ENCODE results near the gene ANTXR2.

ANTXR2 gene

DNA sequence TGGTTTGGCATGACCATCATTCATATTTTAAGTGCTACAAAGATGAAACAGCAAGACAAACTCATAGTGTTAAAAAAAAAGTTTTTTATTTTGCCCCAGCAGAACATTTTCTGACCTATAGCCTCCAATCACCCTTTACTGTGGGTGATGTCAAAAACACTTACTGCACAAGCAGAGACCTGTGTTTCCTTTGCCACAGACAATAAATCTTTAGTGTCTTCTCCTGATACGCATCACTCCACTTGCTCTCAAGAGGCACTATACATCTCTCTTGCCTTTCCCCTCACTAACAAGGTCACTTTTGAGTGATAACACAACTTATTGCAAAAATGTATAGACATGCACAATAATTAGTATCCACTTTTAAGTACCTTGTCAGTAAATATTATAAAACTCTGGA is 125.6 kb downstream of the ANTXR2 start:
- Histone ChIP-seq H3K9me2 (replicated peaks; ENCODE audit: insufficient read depth, low read length) (no peaks in the 10 kb centered on the region), H3K9ac (ENCODE audit: low read length) (no peak overlapping the region), H3F3A (ENCODE audit: insufficient read depth, low read length) (no peaks in the 10 kb centered on the region), H3K9me3 (replicated peaks; ENCODE audit: insufficient read depth, low read length) (no peaks in the 10 kb centered on the region), H3K79me2 (ENCODE audit: low read length) (no peaks in the 10 kb centered on the region), H3K4me1 (ENCODE audit: low read length) (no peaks in the 10 kb centered on the region), H4K20me1 (ENCODE audit: insufficient read depth, low read length) (no peaks in the 10 kb centered on the region), H2AFZ (ENCODE audit: low read length) (no peak overlapping the region), H3K36me3 (replicated peaks; ENCODE audit: insufficient read depth, low read length) (no peaks in the 10 kb centered on the region), H3K4me2 (ENCODE audit: low read depth, low read length) (no peak overlapping the region), H3K4me3 (ENCODE audit: low read length) (no peak overlapping the region), H3K27me3 (replicated peaks; ENCODE audit: insufficient read depth, low read length) (no peaks in the 10 kb centered on the region), H3K27ac (ENCODE audit: low read length) (no peak overlapping the region)
- TF ChIP-seq, protein P1, sequence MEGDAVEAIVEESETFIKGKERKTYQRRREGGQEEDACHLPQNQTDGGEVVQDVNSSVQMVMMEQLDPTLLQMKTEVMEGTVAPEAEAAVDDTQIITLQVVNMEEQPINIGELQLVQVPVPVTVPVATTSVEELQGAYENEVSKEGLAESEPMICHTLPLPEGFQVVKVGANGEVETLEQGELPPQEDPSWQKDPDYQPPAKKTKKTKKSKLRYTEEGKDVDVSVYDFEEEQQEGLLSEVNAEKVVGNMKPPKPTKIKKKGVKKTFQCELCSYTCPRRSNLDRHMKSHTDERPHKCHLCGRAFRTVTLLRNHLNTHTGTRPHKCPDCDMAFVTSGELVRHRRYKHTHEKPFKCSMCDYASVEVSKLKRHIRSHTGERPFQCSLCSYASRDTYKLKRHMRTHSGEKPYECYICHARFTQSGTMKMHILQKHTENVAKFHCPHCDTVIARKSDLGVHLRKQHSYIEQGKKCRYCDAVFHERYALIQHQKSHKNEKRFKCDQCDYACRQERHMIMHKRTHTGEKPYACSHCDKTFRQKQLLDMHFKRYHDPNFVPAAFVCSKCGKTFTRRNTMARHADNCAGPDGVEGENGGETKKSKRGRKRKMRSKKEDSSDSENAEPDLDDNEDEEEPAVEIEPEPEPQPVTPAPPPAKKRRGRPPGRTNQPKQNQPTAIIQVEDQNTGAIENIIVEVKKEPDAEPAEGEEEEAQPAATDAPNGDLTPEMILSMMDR (IDR thresholded peaks at IDR 0.05; ENCODE audit: low read length): no peak
- no peak for TF ChIP-seq EZH2phosphoT487 (IDR thresholded peaks at IDR 0.05; ENCODE audit: low read length)
- no peak for DNase-seq

DNA sequence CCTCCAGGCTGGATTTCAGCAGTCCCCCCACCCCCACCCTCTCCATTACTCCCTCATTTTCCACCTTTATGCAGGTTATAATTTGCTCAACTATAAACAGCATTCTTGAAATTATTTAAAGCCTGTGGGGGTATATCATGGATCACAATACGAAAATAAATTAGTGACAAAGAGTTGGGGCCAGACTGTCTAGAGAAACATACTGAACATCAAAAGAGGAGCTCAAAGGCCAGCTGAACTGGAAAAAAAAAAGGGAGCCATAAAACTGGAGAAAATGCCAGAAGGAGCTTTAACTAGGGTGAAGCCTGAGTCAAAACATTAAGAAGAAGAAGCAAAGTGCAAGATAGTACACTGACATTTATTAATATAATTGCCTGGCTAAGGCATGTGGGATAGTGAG is 137.8 kb downstream of the ANTXR2 start:
- no peaks in the 10 kb centered on the region for H3K27me3 ChIP-seq (replicated peaks; ENCODE audit: insufficient read depth, low read length)
- TF ChIP-seq EZH2 (optimal IDR thresholded peaks at IDR 0.05; ENCODE audit: low read depth, low read length) (no peak), EZH2phosphoT487 (IDR thresholded peaks at IDR 0.05; ENCODE audit: low read length) (no peak)
- TF ChIP-seq, protein P1 (IDR thresholded peaks at IDR 0.05; ENCODE audit: low read length): no peak
- no peaks in the 10 kb centered on the region for H3K9me2 ChIP-seq (replicated peaks; ENCODE audit: insufficient read depth, low read length)
- H3K79me2 ChIP-seq (ENCODE audit: low read length): no peaks in the 10 kb centered on the region
- H3K4me1 ChIP-seq (ENCODE audit: low read length): no peaks in the 10 kb centered on the region
- no peak overlapping the region for H2AFZ ChIP-seq (ENCODE audit: low read length)
- H3K9me3 ChIP-seq (replicated peaks; ENCODE audit: insufficient read depth, low read length): no peaks in the 10 kb centered on the region
- no peaks in the 10 kb centered on the region for H3F3A ChIP-seq (ENCODE audit: insufficient read depth, low read length)
- no peak overlapping the region for H3K27ac ChIP-seq (ENCODE audit: low read length)
- H3K36me3 ChIP-seq (replicated peaks; ENCODE audit: insufficient read depth, low read length): no peaks in the 10 kb centered on the region
- no peaks in the 10 kb centered on the region for H4K20me1 ChIP-seq (ENCODE audit: insufficient read depth, low read length)
- H3K4me2 ChIP-seq (ENCODE audit: low read depth, low read length): no peak overlapping the region
- H3K9ac ChIP-seq (ENCODE audit: low read length): no peak overlapping the region
- no peak for DNase-seq
- H3K4me3 ChIP-seq (ENCODE audit: low read length): no peak overlapping the region

DNA sequence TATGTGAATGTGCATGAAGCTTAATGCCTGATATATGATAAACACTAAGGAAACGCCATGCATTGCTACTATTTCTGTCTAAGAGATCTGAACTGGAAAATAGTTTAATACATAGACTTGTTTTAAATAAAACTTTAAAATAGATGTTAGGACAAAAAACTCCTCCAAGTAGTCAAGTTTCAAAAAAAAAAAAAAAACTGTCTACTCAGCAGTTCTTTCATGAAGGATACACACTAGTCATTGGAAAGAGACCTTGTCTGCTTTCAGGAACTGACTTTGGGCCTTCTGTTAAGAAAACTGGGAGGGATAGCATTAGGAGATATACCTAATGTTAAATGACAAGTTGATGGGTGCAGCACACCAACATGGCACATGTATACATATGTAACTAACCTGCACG is 138.4 kb downstream of the ANTXR2 start:
- no peaks in the 10 kb centered on the region for H3K36me3 ChIP-seq (replicated peaks; ENCODE audit: insufficient read depth, low read length)
- no peak overlapping the region for H2AFZ ChIP-seq (ENCODE audit: low read length)
- H3K4me3 ChIP-seq (ENCODE audit: low read length): no peak overlapping the region
- TF ChIP-seq, protein P1 (IDR thresholded peaks at IDR 0.05; ENCODE audit: low read length): no peak
- TF ChIP-seq EZH2phosphoT487 (IDR thresholded peaks at IDR 0.05; ENCODE audit: low read length): no peak
- TF ChIP-seq EZH2 (optimal IDR thresholded peaks at IDR 0.05; ENCODE audit: low read depth, low read length): no peak
- H3K4me1 ChIP-seq (ENCODE audit: low read length): no peaks in the 10 kb centered on the region
- no peaks in the 10 kb centered on the region for H3K9me3 ChIP-seq (replicated peaks; ENCODE audit: insufficient read depth, low read length)
- H4K20me1 ChIP-seq (ENCODE audit: insufficient read depth, low read length): no peaks in the 10 kb centered on the region
- H3F3A ChIP-seq (ENCODE audit: insufficient read depth, low read length): no peaks in the 10 kb centered on the region
- no peaks in the 10 kb centered on the region for H3K79me2 ChIP-seq (ENCODE audit: low read length)
- H3K27me3 ChIP-seq (replicated peaks; ENCODE audit: insufficient read depth, low read length): no peaks in the 10 kb centered on the region
- no peak overlapping the region for H3K4me2 ChIP-seq (ENCODE audit: low read depth, low read length)
- no peak overlapping the region for H3K27ac ChIP-seq (ENCODE audit: low read length)
- no peak overlapping the region for H3K9ac ChIP-seq (ENCODE audit: low read length)
- DNase-seq: no peak
- no peaks in the 10 kb centered on the region for H3K9me2 ChIP-seq (replicated peaks; ENCODE audit: insufficient read depth, low read length)

Measured in MM.1S (cell line).